Common myeloid progenitor, CD34-positive (primary cell): Measurements from ENCODE around the gene IL1RAP.
A peak's percentile ranks its signal among the peaks of the same experiment; 100 is the strongest.

Source experiments
- CTCF ChIA-PET: fragments of 350-600 bp; sonication (Branson Sonifier 250); formaldehyde crosslinking; loops from one replicate; lab custom pipeline; 2021; ENCODE audit warnings: antibody characterized with exemption; lab: Charles Lee
- POLR2A ChIA-PET: fragments of 350-600 bp; sonication (Branson Sonifier 250); formaldehyde crosslinking; loops from one replicate; lab custom pipeline; 2021; ENCODE audit warnings: antibody characterized with exemption; lab: Charles Lee
- DNase-seq, 3 donors: peaks; one replicate each; pipeline versions ENCODE4 v3.0.0 to v3.0.0-alpha.2; 2013
- H3K27ac ChIP-seq, 2 experiments: 1 replicate in 1 of 2; 2 replicates in 1 of 2; pipeline ENCODE4 v1.7.0; 2013; ENCODE audit warnings: inconsistent platforms in 2 of 2, low read length in 2 of 2, mild to moderate bottlenecking in 2 of 2, low read depth in 1 of 2, moderate library complexity in 1 of 2; ENCODE audit not compliant: severe bottlenecking in 2 of 2, insufficient read depth in 1 of 2, poor library complexity in 1 of 2
- H3K27me3 ChIP-seq, 5 experiments: replicated peaks in 2 of 5; 1 replicate in 3 of 5; 2 replicates in 2 of 5; pipeline versions ENCODE4 v1.6.1 to v1.7.0; 2013; ENCODE audit warnings: low read length in 4 of 5, mild to moderate bottlenecking in 2 of 5, moderate library complexity in 2 of 5, inconsistent platforms in 1 of 5; ENCODE audit not compliant: insufficient read depth in 5 of 5, control insufficient read depth in 4 of 5
- H3K36me3 ChIP-seq, 4 experiments: 1 replicate in 2 of 4; 2 replicates in 2 of 4; pipeline versions ENCODE4 v1.6.1 to v1.7.0; 2013; ENCODE audit warnings: low read length in 3 of 4, control low read depth in 1 of 4, mild to moderate bottlenecking in 1 of 4; ENCODE audit not compliant: control insufficient read depth in 4 of 4, insufficient read depth in 4 of 4
- H3K4me1 ChIP-seq, 4 experiments: 1 replicate in 3 of 4; 2 replicates in 1 of 4; pipeline versions ENCODE4 v1.6.1 to v1.7.1; 2013; ENCODE audit warnings: low read length in 3 of 4, mild to moderate bottlenecking in 3 of 4, control low read depth in 1 of 4, inconsistent platforms in 1 of 4, moderate library complexity in 1 of 4; ENCODE audit not compliant: control insufficient read depth in 4 of 4, insufficient read depth in 4 of 4; ENCODE audit errors: control extremely low read depth in 1 of 4
- H3K4me3 ChIP-seq, 7 experiments: 1 replicate in 4 of 7; 2 replicates in 3 of 7; pipeline versions ENCODE4 v1.5.1 to v1.7.0; 2013; ENCODE audit warnings: mild to moderate bottlenecking in 7 of 7, low read length in 6 of 7, moderate library complexity in 6 of 7, inconsistent platforms in 2 of 7, low read depth in 2 of 7, control low read depth in 1 of 7; ENCODE audit not compliant: insufficient read depth in 4 of 7, control insufficient read depth in 1 of 7; ENCODE audit errors: extremely low read depth in 1 of 7
- H3K9me3 ChIP-seq, 5 experiments: 1 replicate in 4 of 5; 2 replicates in 1 of 5; pipeline versions ENCODE4 v1.6.1 to v1.7.1; 2013; ENCODE audit warnings: low read length in 4 of 5, mild to moderate bottlenecking in 2 of 5, inconsistent platforms in 1 of 5, low read depth in 1 of 5, moderate library complexity in 1 of 5; ENCODE audit not compliant: control insufficient read depth in 4 of 5, insufficient read depth in 2 of 5; ENCODE audit errors: control extremely low read depth in 1 of 5
- WGBS: methylation state at CpG from one replicate; pipeline ENCODE4 v1.1.5; 2013; ENCODE audit not compliant: insufficient coverage; 5-methylcytosine and 5-hydroxymethylcytosine counted together

IL1RAP gene

DNA sequence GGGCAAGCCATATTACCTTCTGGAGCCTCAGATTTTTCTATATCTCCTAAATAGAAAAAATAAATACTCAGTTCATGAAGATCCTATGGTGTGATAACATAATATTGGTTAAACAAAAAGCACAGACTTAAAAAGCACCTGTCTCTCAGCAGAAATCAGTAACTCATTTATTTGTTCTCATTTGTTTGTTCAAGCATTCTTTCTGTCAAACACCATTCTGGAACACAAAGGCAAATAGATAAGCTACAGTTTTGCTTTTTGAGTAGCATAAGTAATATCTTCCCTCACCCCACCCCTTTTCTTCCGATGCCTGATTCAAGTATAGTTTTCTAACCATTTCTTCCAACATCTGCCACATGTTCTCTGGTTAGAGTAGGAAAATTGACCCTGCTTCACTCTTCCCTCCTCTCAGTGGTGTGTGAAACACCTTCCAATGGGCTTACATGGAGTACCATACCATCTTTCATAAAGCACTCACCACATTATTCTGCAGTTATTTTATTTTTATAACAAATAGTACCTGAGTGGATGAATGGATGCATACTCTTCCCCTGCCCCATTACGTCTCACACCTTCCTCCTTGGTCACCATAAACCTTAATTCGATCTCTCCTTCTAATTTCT lies 8.4 kb upstream of the IL1RAP start:
- CTCF ChIA-PET, result interaction anchor here (0.6 to 1.4 kb wide), 6 partner anchors 11 to 280 kb away, joined by 3 to 4 read pairs (median 3); no protein-coding TSS in a partner anchor
- Histone ChIP-seq H3K9me3 (no peaks in the 10 kb centered on the region), H3K4me3 (no peak overlapping the region), H3K27ac (no peak overlapping the region), H3K4me1 (peaks cover 0 to 3% (median 0%) of the 10 kb centered on the region in 4 experiments), H3K36me3 (no peaks in the 10 kb centered on the region), H3K27me3 (peaks cover 0 to 73% (median 29%) of the 10 kb centered on the region in 5 experiments)
- WGBS, result 100% methylated on average over 3 of the region's 3 CpGs
- POLR2A ChIA-PET, result no interaction called here
- DNase-seq, result no peak

- no peak overlapping the region for H3K27ac ChIP-seq
- POLR2A ChIA-PET, result no interaction called here
- no peak overlapping the region for H3K4me3 ChIP-seq
- H3K36me3 ChIP-seq, result no peaks in the 10 kb centered on the region
- peaks cover 0 to 72% (median 34%) of the 10 kb centered on the region in 5 experiments for H3K27me3 ChIP-seq
- DNase-seq, result no peak
- peaks cover 0 to 3% (median 0%) of the 10 kb centered on the region in 4 experiments for H3K4me1 ChIP-seq
- no peaks in the 10 kb centered on the region for H3K9me3 ChIP-seq
- CTCF ChIA-PET, result no interaction called here
- WGBS, result 100% methylated on average over 1 of the region's 4 CpGs
These were observed 7.6 kb upstream of the IL1RAP start for GRCh38 chr3:190506271-190506670.

DNA sequence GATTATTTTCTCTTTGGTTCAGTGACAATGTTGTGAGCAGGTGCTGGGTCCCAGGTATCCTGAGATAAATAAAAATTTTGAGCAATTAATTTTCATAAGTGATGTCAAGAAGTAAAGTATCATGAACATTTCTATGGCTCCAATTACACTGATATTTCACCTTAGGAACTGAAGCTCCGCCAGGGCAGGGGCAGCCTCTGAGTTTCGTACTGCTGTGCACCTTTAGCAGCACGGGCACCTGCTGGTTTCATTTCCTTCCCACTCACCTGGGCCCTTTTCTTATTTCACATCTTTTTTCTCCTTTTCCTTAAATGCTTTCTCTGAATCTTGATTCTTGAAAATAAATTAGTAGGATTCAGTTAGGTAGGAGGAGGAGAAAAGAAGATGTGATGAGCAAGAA lies 1.2 kb upstream of the IL1RAP start:
- DNase-seq, result no peak
- 100% methylated on average over 1 of the region's 3 CpGs for WGBS
- Histone ChIP-seq H3K27ac (no peak overlapping the region), H3K9me3 (no peaks in the 10 kb centered on the region), H3K36me3 (no peaks in the 10 kb centered on the region), H3K4me3 (no peak overlapping the region), H3K4me1 (peaks cover 7 to 42% (median 16%) of the 10 kb centered on the region in 4 experiments), H3K27me3 (peaks cover 0 to 63% (median 26%) of the 10 kb centered on the region in 5 experiments)
- POLR2A ChIA-PET, result no interaction called here
- CTCF ChIA-PET, result interaction anchor here (0.9 to 4.3 kb wide), 4 partner anchors 9 to 186 kb away, joined by 3 to 34 read pairs (median 5); no protein-coding TSS in a partner anchor

DNA sequence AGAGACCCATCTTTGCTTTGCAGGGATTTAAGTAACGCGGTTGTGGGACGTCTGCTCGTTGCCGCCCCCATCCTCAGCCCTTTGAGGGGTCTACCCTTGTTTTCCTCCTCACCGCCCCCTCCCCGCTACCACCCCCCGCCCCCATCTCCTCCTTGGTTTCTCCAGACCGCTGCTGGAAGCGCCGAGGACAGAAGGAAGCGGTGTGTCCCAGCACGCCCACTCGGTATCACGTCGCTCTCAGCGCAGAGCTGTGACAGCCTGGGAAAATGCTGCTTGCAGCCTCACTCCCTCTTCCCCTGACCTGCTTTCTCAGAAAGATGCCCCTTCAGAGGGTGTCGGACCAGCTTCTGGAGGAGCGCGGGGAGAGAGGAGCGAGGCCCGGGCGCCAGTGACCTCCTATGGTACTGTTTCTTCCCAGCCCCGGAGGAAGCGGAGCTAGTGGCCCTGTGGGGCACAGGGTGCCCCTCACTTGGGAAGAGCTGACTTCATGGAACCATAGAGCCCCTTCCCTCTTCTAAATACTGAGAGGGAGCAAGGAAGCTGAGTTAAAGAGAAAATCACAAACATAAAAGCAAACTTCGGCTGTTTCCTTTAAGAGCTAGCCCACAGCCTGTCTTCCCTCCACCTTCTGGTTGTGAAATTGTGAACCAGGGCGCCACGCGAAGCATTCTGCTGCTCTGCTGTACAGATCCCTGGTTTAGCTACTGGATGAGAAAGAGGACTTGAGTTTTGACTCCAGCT lies 698 bp downstream of the IL1RAP start:
- 2% methylated on average over 14 of the region's 29 CpGs for WGBS
- peaks cover 0 to 2% (median 0%) of the 10 kb centered on the region in 4 experiments for H3K36me3 ChIP-seq
- peaks cover 7 to 42% (median 16%) of the 10 kb centered on the region in 4 experiments for H3K4me1 ChIP-seq
- ChIA-PET POLR2A (interaction anchor here (1.0 kb wide), 1 partner anchor 10 kb away, joined by 3 read pairs; no protein-coding TSS in a partner anchor), CTCF (interaction anchor here (0.6 to 4.3 kb wide), 18 partner anchors 9 to 184 kb away, joined by 3 to 34 read pairs (median 4); no protein-coding TSS in a partner anchor)
- DNase-seq, result peak in 2 of 3 donors; percentile 52 to 65
- H3K9me3 ChIP-seq, result no peaks in the 10 kb centered on the region
- peak overlapping the region; percentile 65 to 99 (median 84) for H3K4me3 ChIP-seq
- no peak overlapping the region for H3K27ac ChIP-seq
- H3K27me3 ChIP-seq, result peaks cover 0 to 64% (median 24%) of the 10 kb centered on the region in 5 experiments

DNA sequence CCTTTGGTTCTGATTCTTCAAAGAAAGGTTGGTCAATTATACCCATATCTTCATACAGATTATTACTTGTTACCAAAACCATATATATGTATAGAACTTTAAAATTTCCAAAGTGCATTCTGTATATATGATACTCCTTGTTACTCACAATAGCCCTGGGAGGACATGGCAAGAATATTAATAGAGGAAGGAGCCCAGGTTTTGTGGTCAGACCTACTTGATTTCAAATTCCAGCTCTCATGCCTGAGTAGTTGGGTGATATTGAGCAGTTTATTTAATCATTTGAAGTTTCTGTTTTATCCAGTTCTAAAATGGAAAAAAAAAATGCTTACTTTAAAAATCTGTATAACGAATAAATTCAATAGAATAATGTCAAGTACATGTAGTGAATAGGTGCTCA lies 2.5 kb downstream of the IL1RAP start:
- no peak for DNase-seq

GRCh38 chr3:190517687-190518086 lies 3.8 kb downstream of the IL1RAP start:
- Histone ChIP-seq H3K4me1 (peaks cover 7 to 42% (median 16%) of the 10 kb centered on the region in 4 experiments), H3K27ac (no peak overlapping the region), H3K36me3 (peaks cover 0 to 4% (median under 1%) of the 10 kb centered on the region in 4 experiments), H3K4me3 (no peak overlapping the region), H3K9me3 (no peaks in the 10 kb centered on the region), H3K27me3 (peaks cover 0 to 45% (median 10%) of the 10 kb centered on the region in 5 experiments)
- peak in 2 of 3 donors; percentile 40 to 44 for DNase-seq
- ChIA-PET CTCF (no interaction called here), POLR2A (no interaction called here)
- WGBS, result 100% methylated on average over 2 of the region's 3 CpGs

More for the DNA sequence above, 2.5 kb downstream of the IL1RAP start:
- H3K27me3 ChIP-seq, result peaks cover 0 to 50% (median 12%) of the 10 kb centered on the region in 5 experiments
- H3K4me3 ChIP-seq, result peak overlapping the region in 1 of 7 experiments; percentile 21
- H3K27ac ChIP-seq, result no peak overlapping the region
- WGBS, result no CpG with 5 or more reads among the region's 1 CpG
- peaks cover 7 to 42% (median 16%) of the 10 kb centered on the region in 4 experiments for H3K4me1 ChIP-seq
- ChIA-PET CTCF (interaction anchor here (0.9 to 4.3 kb wide), 5 partner anchors 10 to 182 kb away, joined by 3 to 34 read pairs (median 5); no protein-coding TSS in a partner anchor), POLR2A (no interaction called here)
- peaks cover 0 to 4% (median under 1%) of the 10 kb centered on the region in 4 experiments for H3K36me3 ChIP-seq
- no peaks in the 10 kb centered on the region for H3K9me3 ChIP-seq
